ENCODE results near the gene GRB10. TPM values are rescaled to one million over a fixed set of nuclear protein-coding genes. Genes with fewer than 3 reads are reported as not detected.
A peak's percentile ranks its signal among the peaks of the same experiment; 100 is the strongest.

Gene GRB10
- total RNA-seq = 10 to 100 TPM in 3 of 4 donors, 1 to 10 TPM in 1; 8.8 to 55.7 (median 14.3) TPM

DNA sequence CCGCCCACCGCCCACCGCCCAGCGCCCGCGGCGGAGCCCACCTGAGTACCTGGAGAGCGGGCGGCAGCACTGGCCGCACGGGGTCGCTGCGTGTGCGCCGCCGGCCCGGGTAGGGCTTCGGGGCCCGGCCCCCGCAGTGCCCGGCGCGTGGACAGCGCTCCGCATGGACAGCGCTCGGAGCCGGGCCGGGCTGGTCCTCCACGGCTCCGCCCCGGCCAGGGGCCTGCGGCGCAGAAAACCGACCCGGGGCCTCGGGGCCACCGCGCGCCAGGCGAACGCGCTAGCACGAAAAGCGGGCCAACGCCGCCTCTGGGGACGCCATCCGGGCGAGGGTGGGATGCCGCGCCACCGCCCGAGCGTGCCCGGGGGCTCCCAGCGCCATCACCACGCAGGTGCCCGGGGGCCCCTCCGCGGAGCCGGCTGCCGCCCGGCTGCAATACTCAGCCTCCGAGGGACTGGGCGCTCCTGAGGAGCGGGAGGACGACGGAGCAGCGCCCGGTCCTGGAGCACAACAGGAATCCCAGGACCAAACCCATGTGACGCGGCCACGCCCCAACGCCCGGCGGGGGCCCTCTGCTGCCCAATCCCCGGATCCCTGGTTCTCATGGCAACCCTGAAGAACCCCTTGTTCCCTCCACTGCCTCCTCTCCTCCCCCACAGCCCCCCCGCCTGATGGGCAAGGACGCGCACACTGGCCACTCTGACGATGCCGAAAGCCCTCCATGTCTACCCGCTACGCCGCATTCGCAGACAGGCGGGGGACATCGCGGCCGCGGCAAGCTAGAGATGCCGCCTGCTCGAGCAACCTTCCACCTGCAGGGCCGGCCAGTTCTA is at the start of gene GRB10:
Gene GRB10 (minus strand): TSS at position 522 of the 834 bp plus-strand sequence. CDS start 50,574 bp downstream, outside the sequence.
- in situ Hi-C loops (cut with MboI; ENCODE audit: low pct_ligation_motif_present in 1 of 4, low pct_unique_long_range_greater_than_20kb in 1 of 4, low sequenced_read_pairs in 3 of 4) (no loop called here), intact Hi-C loops (cut with DNase I; ENCODE audit: low total_unique reads) (no loop called here)
- Histone ChIP-seq H3K4me3 (peak within 1 kb of the TSS; percentile 29 to 62 (median 39)), H3K9me3 (no peaks in the 10 kb centered on the region), H3K27me3 (peaks cover 5% of the 10 kb centered on the region), H3K36me3 (no peaks in the 10 kb centered on the region), H3K4me1 (peaks cover 0 to 26% (median 8%) of the 10 kb centered on the region in 4 donors), H3K27ac (peak within 1 kb of the TSS in 3 of 4 donors; percentile 41 to 58 (median 58))
- TF ChIP-seq, protein P1, sequence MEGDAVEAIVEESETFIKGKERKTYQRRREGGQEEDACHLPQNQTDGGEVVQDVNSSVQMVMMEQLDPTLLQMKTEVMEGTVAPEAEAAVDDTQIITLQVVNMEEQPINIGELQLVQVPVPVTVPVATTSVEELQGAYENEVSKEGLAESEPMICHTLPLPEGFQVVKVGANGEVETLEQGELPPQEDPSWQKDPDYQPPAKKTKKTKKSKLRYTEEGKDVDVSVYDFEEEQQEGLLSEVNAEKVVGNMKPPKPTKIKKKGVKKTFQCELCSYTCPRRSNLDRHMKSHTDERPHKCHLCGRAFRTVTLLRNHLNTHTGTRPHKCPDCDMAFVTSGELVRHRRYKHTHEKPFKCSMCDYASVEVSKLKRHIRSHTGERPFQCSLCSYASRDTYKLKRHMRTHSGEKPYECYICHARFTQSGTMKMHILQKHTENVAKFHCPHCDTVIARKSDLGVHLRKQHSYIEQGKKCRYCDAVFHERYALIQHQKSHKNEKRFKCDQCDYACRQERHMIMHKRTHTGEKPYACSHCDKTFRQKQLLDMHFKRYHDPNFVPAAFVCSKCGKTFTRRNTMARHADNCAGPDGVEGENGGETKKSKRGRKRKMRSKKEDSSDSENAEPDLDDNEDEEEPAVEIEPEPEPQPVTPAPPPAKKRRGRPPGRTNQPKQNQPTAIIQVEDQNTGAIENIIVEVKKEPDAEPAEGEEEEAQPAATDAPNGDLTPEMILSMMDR (IDR thresholded peaks at IDR 0.05) = peak in 1 of 5 experiments; percentile 26
- no peak for TF ChIP-seq POLR2AphosphoS5 (IDR thresholded peaks at IDR 0.05)
- TF ChIP-seq EP300 (IDR thresholded peaks at IDR 0.05; ENCODE audit: low read depth) = no peak
- no peak for DNase-seq
- 57% methylated on average over 85 of the region's 95 CpGs; no CpG with 5 or more reads in 1 of the 2 donors for WGBS, 2 donors (ENCODE audit: low coverage in 1 of 2)

DNA sequence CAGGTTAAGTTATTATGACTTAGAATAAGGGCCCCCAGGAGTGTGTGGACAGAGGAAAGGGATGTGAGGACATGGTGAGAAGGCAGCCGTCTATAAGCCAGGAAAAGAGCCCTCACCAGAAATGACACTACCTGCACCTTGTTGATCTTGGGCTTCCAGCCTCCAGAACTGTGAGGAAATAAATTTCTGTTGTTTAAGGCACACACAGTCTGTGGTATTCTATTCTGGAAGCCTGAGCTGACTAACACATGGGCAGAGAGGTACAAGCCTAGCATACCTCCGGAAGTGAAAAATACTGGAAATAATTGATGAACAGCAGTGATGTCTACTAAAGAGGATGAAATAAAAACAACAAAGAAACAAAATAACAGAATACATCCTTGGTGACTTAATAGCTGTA is 46.1 kb upstream of the GRB10 start:
- Histone ChIP-seq H3K4me1 (no peaks in the 10 kb centered on the region), H3K36me3 (no peaks in the 10 kb centered on the region), H3K27ac (no peak overlapping the region), H3K4me3 (no peak overlapping the region), H3K27me3 (peaks cover 5% of the 10 kb centered on the region), H3K9me3 (no peaks in the 10 kb centered on the region)
- intact Hi-C loops (cut with DNase I; ENCODE audit: low total_unique reads) (no loop called here), in situ Hi-C loops (cut with MboI; ENCODE audit: low pct_ligation_motif_present in 1 of 4, low pct_unique_long_range_greater_than_20kb in 1 of 4, low sequenced_read_pairs in 3 of 4) (no loop called here)
- 81 to 90% methylated on average over 2 of the region's 2 CpGs for WGBS, 2 donors (ENCODE audit: low coverage in 1 of 2)
- no peak for DNase-seq
- TF ChIP-seq POLR2A (IDR thresholded peaks at IDR 0.05) (no peak), EP300 (IDR thresholded peaks at IDR 0.05; ENCODE audit: low read depth) (no peak), POLR2AphosphoS5 (IDR thresholded peaks at IDR 0.05) (no peak)

DNA sequence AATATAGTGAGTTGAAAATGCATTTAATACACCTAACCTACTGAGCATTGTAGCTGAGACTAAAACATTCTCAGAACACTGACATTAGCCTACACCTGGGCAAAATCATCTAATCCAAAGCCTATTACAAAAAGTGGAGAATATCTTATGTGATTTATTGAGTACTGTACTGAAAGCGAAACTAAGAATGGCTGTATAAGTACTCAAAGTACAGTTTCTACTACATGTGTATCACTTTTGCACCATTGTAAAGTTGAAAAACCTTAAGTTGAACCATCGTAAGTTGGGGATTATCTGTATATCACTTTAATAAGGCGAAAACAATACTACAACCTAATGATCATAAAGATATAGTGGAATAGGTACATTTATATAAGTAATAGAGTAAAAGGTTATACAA is 45.4 kb upstream of the GRB10 start:
- H3K9me3 ChIP-seq = no peaks in the 10 kb centered on the region
- WGBS, 2 donors (ENCODE audit: low coverage in 1 of 2) = 70 to 88% methylated on average over 3 of the region's 3 CpGs
- intact Hi-C loops (cut with DNase I; ENCODE audit: low total_unique reads) (no loop called here), in situ Hi-C loops (cut with MboI; ENCODE audit: low pct_ligation_motif_present in 1 of 4, low pct_unique_long_range_greater_than_20kb in 1 of 4, low sequenced_read_pairs in 3 of 4) (no loop called here)
- no peak for DNase-seq
- no peak overlapping the region for H3K27ac ChIP-seq
- no peaks in the 10 kb centered on the region for H3K36me3 ChIP-seq
- peaks cover 5% of the 10 kb centered on the region for H3K27me3 ChIP-seq
- H3K4me3 ChIP-seq = no peak overlapping the region
- TF ChIP-seq, protein P1 (IDR thresholded peaks at IDR 0.05) = no peak
- TF ChIP-seq POLR2AphosphoS5 (IDR thresholded peaks at IDR 0.05) (no peak), POLR2A (IDR thresholded peaks at IDR 0.05) (no peak), EP300 (IDR thresholded peaks at IDR 0.05; ENCODE audit: low read depth) (no peak)
- no peaks in the 10 kb centered on the region for H3K4me1 ChIP-seq

- H3K27me3 ChIP-seq = peaks cover 5% of the 10 kb centered on the region
- no peaks in the 10 kb centered on the region for H3K4me1 ChIP-seq
- H3K9me3 ChIP-seq = no peaks in the 10 kb centered on the region
- in situ Hi-C loops (cut with MboI; ENCODE audit: low pct_ligation_motif_present in 1 of 4, low pct_unique_long_range_greater_than_20kb in 1 of 4, low sequenced_read_pairs in 3 of 4) (no loop called here), intact Hi-C loops (cut with DNase I; ENCODE audit: low total_unique reads) (no loop called here)
- H3K36me3 ChIP-seq = no peaks in the 10 kb centered on the region
- TF ChIP-seq, protein P1 (IDR thresholded peaks at IDR 0.05) = no peak
- TF ChIP-seq EP300 (IDR thresholded peaks at IDR 0.05; ENCODE audit: low read depth) = no peak
- H3K4me3 ChIP-seq = no peak overlapping the region
- no peak overlapping the region for H3K27ac ChIP-seq
- DNase-seq = no peak
Measured at GRCh38 chr7:50827281-50827680, 44.6 kb upstream of the GRB10 start.
